GM12872 (cell line): ENCODE measurements around the gene SETD4.

Source experiments
- CTCF ChIP-seq: IDR thresholded peaks from 3 replicates; pipeline ENCODE4 v1.5.1; 2011; ENCODE audit warnings: low read depth, mild to moderate bottlenecking, low read length, moderate library complexity; ENCODE audit not compliant: insufficient read depth

Gene SETD4

DNA sequence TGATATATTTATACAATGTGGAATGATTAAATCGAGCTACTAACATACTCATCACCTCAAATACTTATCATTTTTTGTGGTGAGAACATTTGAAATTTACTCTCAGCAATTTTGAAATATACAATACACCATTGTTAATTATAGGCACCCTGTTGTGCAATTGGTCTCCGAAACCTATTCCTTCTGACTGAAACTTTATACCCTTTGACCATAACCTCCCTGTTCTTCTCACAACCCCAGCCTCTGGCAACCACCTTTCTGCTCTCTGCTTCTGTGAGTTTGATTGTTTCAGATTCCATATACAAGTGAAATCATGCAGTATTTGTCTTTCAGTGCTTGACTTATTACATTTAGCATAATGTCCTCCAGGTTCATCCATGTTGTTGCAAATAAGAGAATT, 49.5 kb downstream of the SETD4 start:
- TF ChIP-seq CTCF, result no peak

DNA sequence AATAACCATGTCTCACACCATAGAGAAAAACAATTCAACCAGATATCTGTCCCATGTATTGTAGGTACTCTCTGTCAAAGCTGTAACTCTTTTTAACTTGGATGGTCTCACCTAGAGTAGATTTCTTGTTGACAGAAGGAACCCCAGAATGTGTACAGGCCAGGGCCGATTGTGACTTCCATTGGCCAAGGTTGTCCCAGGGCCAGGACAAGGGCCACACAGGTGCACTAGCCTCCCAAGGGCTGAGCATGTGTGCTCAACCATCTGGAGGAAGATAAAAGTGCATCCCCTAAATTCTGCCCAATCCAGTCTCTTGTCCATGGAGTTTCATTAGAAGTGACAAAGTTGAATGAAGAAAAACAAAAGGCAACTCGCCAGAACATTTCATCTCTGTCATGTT, 51.8 kb downstream of the SETD4 start:
- no peak for TF ChIP-seq CTCF

DNA sequence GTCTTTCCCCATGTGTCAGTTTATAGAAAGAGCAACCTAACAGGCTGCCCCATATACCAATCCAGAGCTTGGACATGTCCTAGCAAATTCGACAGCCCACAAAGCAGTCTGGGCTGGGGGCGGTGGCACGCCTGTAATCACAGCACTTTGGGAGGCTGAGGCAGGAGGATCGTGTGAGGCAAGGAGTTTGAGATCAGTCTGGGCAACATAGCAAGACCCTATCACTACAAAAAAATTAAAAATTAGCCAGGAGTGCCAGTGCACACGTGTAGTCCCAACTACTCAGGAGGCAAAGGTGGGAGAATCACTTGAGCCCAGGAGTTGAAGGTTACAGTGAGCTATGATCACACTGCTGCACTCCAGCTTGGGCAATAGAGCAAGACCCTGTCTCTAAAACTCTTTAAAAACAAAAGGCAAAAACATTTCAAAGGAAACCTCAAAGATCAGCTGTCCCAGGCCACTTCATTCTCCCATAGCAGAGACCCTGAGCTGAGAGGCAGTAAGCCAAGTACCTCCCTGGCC, 54.4 kb downstream of the SETD4 start:
- TF ChIP-seq CTCF, result no peak

- no peak for TF ChIP-seq CTCF
These were observed 55.3 kb downstream of the SETD4 start for GRCh38 chr21:36005018-36005417.

GRCh38 chr21:36004441-36004840, 55.9 kb downstream of the SETD4 start:
- TF ChIP-seq CTCF, result no peak

- TF ChIP-seq CTCF, result no peak
These were observed 56.5 kb downstream of the SETD4 start for GRCh38 chr21:36003776-36004175.

- TF ChIP-seq CTCF, result no peak
These were observed 64.1 kb downstream of the SETD4 start for GRCh38 chr21:35996217-35996616.
